Measurements from ENCODE around the gene KLHL8. TPM values are rescaled to one million over a fixed set of nuclear protein-coding genes. Genes with fewer than 3 reads are reported as not detected.
"Not testable (repeated sequence)": the region's sequence is repeated elsewhere in the genome, so short reads cannot be mapped to it uniquely, and the experiment has no call there.

Gene KLHL8
- total RNA-seq, 1 donor from 2014 or later = 11.7 TPM

GRCh38 chr4:87219632-87220093 is 755 bp downstream of the KLHL8 start:
- intact Hi-C loops (cut with micrococcal nuclease) = no loop called here

GRCh38 chr4:87217235-87217763 is 3.1 kb downstream of the KLHL8 start:
- H3K9me3 ChIP-seq (replicated peaks); H3K27ac ChIP-seq (replicated peaks); H3K27me3 ChIP-seq (ENCODE audit: low read depth); DNase-seq; H3K4me3 ChIP-seq; H3K36me3 ChIP-seq; intact Hi-C loops (cut with micrococcal nuclease): not testable (repeated sequence)
- peaks cover 44% of the 10 kb centered on the region for H3K4me1 ChIP-seq

More at GRCh38 chr4:87219632-87220093, 755 bp downstream of the KLHL8 start:
- Histone ChIP-seq H3K9me3 (replicated peaks) (no peaks in the 10 kb centered on the region), H3K4me1 (peaks cover 26% of the 10 kb centered on the region), H3K27ac (replicated peaks) (peak overlapping the region; percentile 95), H3K36me3 (no peaks in the 10 kb centered on the region), H3K4me3 (peak overlapping the region; percentile 84), H3K27me3 (ENCODE audit: low read depth) (no peaks in the 10 kb centered on the region)
- peak; percentile 41 for TF ChIP-seq CTCF (IDR thresholded peaks at IDR 0.05; ENCODE audit: borderline replicate concordance)
- peak; percentile 44 for DNase-seq

- intact Hi-C loops (cut with micrococcal nuclease) = no loop called here
- Histone ChIP-seq H3K4me1 (peaks cover 53% of the 10 kb centered on the region), H3K4me3 (no peak overlapping the region), H3K27me3 (ENCODE audit: low read depth) (no peaks in the 10 kb centered on the region), H3K36me3 (no peaks in the 10 kb centered on the region), H3K9me3 (replicated peaks) (no peaks in the 10 kb centered on the region), H3K27ac (replicated peaks) (no peak overlapping the region)
- DNase-seq = no peak
- no peak for TF ChIP-seq CTCF (IDR thresholded peaks at IDR 0.05; ENCODE audit: borderline replicate concordance)
These were observed 3.9 kb downstream of the KLHL8 start for GRCh38 chr4:87216469-87216868.

- peak overlapping the region; percentile 9 for H3K27ac ChIP-seq (replicated peaks)
- H3K9me3 ChIP-seq (replicated peaks) = no peaks in the 10 kb centered on the region
- H3K36me3 ChIP-seq = no peaks in the 10 kb centered on the region
- no peaks in the 10 kb centered on the region for H3K27me3 ChIP-seq (ENCODE audit: low read depth)
- TF ChIP-seq CTCF (IDR thresholded peaks at IDR 0.05; ENCODE audit: borderline replicate concordance) = no peak
- intact Hi-C loops (cut with micrococcal nuclease) = no loop called here
- DNase-seq = no peak
- peaks cover 38% of the 10 kb centered on the region for H3K4me1 ChIP-seq
- no peak overlapping the region for H3K4me3 ChIP-seq
These were observed 6.9 kb downstream of the KLHL8 start for GRCh38 chr4:87213421-87214075.

- Histone ChIP-seq H3K27me3 (ENCODE audit: low read depth) (no peaks in the 10 kb centered on the region), H3K4me3 (no peak overlapping the region), H3K4me1 (peaks cover 36% of the 10 kb centered on the region), H3K9me3 (replicated peaks) (no peaks in the 10 kb centered on the region), H3K36me3 (peaks cover 3% of the 10 kb centered on the region), H3K27ac (replicated peaks) (no peak overlapping the region)
- intact Hi-C loops (cut with micrococcal nuclease) = no loop called here
- TF ChIP-seq CTCF (IDR thresholded peaks at IDR 0.05; ENCODE audit: borderline replicate concordance) = no peak
- no peak for DNase-seq
These were observed 9.0 kb downstream of the KLHL8 start for GRCh38 chr4:87211249-87211952.

GRCh38 chr4:87209696-87210095 is 10.7 kb downstream of the KLHL8 start:
- Histone ChIP-seq H3K36me3 (peaks cover 3% of the 10 kb centered on the region), H3K4me1 (peaks cover 36% of the 10 kb centered on the region), H3K4me3 (no peak overlapping the region), H3K27ac (replicated peaks) (no peak overlapping the region), H3K27me3 (ENCODE audit: low read depth) (no peaks in the 10 kb centered on the region), H3K9me3 (replicated peaks) (no peaks in the 10 kb centered on the region)
- peak; percentile 54 for DNase-seq
- intact Hi-C loops (cut with micrococcal nuclease) = no loop called here
- no peak for TF ChIP-seq CTCF (IDR thresholded peaks at IDR 0.05; ENCODE audit: borderline replicate concordance)

Measured in left ventricle myocardium inferior (tissue), 1 donor.